Measurements from ENCODE around the gene LCN10.
"Not testable (repeated sequence)": the region's sequence is repeated elsewhere in the genome, so short reads cannot be mapped to it uniquely, and the experiment has no call there.

Gene LCN10

GRCh38 chr9:136771907-136772415, 29.2 kb upstream of the LCN10 start:
- no peak for DNase-seq

GRCh38 chr9:136769710-136770191, 27.0 kb upstream of the LCN10 start:
- DNase-seq = no peak

- DNase-seq = peak; percentile 7 to 43
Measured at GRCh38 chr9:136766410-136767120, 23.8 kb upstream of the LCN10 start.

GRCh38 chr9:136765745-136766409, 23.1 kb upstream of the LCN10 start:
- not testable (repeated sequence) for DNase-seq

GRCh38 chr9:136765041-136765440, 22.3 kb upstream of the LCN10 start:
- no peak for DNase-seq

GRCh38 chr9:136764301-136764891, 21.7 kb upstream of the LCN10 start, which contains the start of gene LCN15:
Gene LCN15 (minus strand): TSS chr9:136764518. CDS start chr9:136764488, 30 bp downstream.
- no peak for DNase-seq

- no peak for DNase-seq
Measured at GRCh38 chr9:136763649-136764035, 20.9 kb upstream of the LCN10 start.

GRCh38 chr9:136762915-136763648, 20.3 kb upstream of the LCN10 start:
- no peak for DNase-seq

- DNase-seq = no peak
Measured at GRCh38 chr9:136762221-136762691, 19.5 kb upstream of the LCN10 start.

- no peak for DNase-seq
Measured at GRCh38 chr9:136761545-136761981, 18.8 kb upstream of the LCN10 start.

GRCh38 chr9:136760834-136761544, 18.2 kb upstream of the LCN10 start:
- peak in 1 of 2 donors; percentile 37 for DNase-seq

- DNase-seq = no peak
Measured at GRCh38 chr9:136760424-136760823, 17.7 kb upstream of the LCN10 start.

GRCh38 chr9:136759436-136760325, 16.9 kb upstream of the LCN10 start:
- no peak for DNase-seq

- no peak for DNase-seq
Measured at GRCh38 chr9:136759001-136759400, 16.3 kb upstream of the LCN10 start.

- DNase-seq = no peak
Measured at GRCh38 chr9:136757751-136758140, 15.0 kb upstream of the LCN10 start.

- no peak for DNase-seq
Measured at GRCh38 chr9:136757328-136757727, 14.6 kb upstream of the LCN10 start.

- DNase-seq = no peak
Measured at GRCh38 chr9:136756836-136757235, 14.1 kb upstream of the LCN10 start.

GRCh38 chr9:136756134-136756438, 13.3 kb upstream of the LCN10 start:
- no peak for DNase-seq

- DNase-seq = not testable (repeated sequence)
Measured at GRCh38 chr9:136755302-136756133, 12.8 kb upstream of the LCN10 start.

GRCh38 chr9:136754626-136755301, 12.0 kb upstream of the LCN10 start:
- DNase-seq = no peak

Data from hippocampal formation (tissue), 2 donors.